Gastroesophageal sphincter (tissue), 3 donors: ENCODE results near the gene CACNG7.

Source experiments
- EP300 ChIP-seq: sonication (generic); formaldehyde crosslinking; IDR thresholded peaks from one replicate; pipeline ENCODE4 v1.6.1; 2017; ENCODE audit warnings: antibody characterized with exemption, mild to moderate bottlenecking
- POLR2A ChIP-seq, 2 donors: fragments of 450-650 bp; IDR thresholded peaks; one replicate each; pipeline ENCODE4 v1.6.1; 2017; ENCODE audit warnings: antibody characterized with exemption in 2 of 2, mild to moderate bottlenecking in 2 of 2, moderate library complexity in 1 of 2
- POLR2AphosphoS5 ChIP-seq: sonication (generic); formaldehyde crosslinking; IDR thresholded peaks from one replicate; pipeline ENCODE4 v1.6.1; 2017; ENCODE audit warnings: antibody characterized with exemption
- TF ChIP-seq, protein P1 (sequence below), 4 experiments: fragments of 200-600 bp in 2 of 4; fragments of 450-650 bp in 2 of 4; sonication (generic) in 1 of 4; IDR thresholded peaks; one replicate each; pipeline ENCODE4 v1.5.1; 2017 to 2019; ENCODE audit warnings: antibody characterized with exemption in 4 of 4, mild to moderate bottlenecking in 2 of 4, moderate library complexity in 2 of 4

DNA sequence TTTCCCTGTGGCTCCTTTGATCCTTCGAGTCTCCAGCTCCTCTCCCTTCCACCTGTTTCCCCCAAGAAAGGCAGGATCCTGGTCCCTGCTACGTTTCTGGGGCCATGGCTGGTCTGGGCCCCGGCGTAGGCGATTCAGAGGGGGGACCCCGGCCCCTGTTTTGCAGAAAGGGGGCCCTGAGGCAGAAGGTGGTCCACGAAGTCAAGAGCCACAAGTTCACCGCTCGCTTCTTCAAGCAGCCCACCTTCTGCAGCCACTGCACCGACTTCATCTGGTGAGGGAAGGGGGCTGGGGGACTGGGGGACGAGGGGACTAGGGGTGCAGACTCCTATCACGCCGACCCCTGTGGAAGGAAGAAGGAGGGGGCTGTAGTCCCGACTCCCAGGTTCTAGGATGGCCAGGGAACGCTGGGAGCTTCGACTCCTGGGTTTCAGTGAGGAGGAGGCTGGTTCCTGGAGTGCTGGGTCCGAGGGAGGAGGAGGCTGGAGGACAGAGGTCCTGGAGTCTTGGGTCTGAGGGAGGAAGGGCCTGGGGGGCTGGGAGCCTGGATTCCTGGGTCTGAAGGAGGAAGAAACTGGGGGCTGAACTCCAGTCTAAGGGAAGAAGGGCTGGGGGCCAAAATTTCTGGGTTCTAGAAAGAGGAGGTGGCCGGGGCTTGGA is 26.6 kb upstream of the CACNG7 start:
- TF ChIP-seq, protein P1, sequence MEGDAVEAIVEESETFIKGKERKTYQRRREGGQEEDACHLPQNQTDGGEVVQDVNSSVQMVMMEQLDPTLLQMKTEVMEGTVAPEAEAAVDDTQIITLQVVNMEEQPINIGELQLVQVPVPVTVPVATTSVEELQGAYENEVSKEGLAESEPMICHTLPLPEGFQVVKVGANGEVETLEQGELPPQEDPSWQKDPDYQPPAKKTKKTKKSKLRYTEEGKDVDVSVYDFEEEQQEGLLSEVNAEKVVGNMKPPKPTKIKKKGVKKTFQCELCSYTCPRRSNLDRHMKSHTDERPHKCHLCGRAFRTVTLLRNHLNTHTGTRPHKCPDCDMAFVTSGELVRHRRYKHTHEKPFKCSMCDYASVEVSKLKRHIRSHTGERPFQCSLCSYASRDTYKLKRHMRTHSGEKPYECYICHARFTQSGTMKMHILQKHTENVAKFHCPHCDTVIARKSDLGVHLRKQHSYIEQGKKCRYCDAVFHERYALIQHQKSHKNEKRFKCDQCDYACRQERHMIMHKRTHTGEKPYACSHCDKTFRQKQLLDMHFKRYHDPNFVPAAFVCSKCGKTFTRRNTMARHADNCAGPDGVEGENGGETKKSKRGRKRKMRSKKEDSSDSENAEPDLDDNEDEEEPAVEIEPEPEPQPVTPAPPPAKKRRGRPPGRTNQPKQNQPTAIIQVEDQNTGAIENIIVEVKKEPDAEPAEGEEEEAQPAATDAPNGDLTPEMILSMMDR (IDR thresholded peaks at IDR 0.05), result no peak
- TF ChIP-seq POLR2A (IDR thresholded peaks at IDR 0.05) (no peak), EP300 (no peak), POLR2AphosphoS5 (no peak)
